KOPT-K1 (cell line): ENCODE data around the gene RHOBTB3.
"Not testable (repeated sequence)": the region's sequence is repeated elsewhere in the genome, so short reads cannot be mapped to it uniquely, and the experiment has no call there.

ENCODE experiments used
- H3K27ac ChIP-seq: fragments of 200-600 bp; sonication (generic); 2 replicates; pipeline ENCODE4 v1.5.1; 2016; ENCODE audit warnings: antibody characterized with exemption, mild to moderate bottlenecking, low read depth, low read length; ENCODE audit not compliant: poor library complexity, severe bottlenecking
- H3K36me3 ChIP-seq: fragments of 200-600 bp; sonication (generic); 2 replicates; pipeline ENCODE4 v1.5.1; 2017; ENCODE audit warnings: antibody characterized with exemption, mild to moderate bottlenecking, low read length, moderate library complexity; ENCODE audit not compliant: insufficient read depth
- H3K9me3 ChIP-seq: fragments of 200-600 bp; sonication (generic); 2 replicates; pipeline ENCODE4 v1.5.1; 2017; ENCODE audit warnings: antibody characterized with exemption, low read length, mild to moderate bottlenecking; ENCODE audit not compliant: insufficient read depth, poor library complexity, severe bottlenecking

Gene RHOBTB3

DNA sequence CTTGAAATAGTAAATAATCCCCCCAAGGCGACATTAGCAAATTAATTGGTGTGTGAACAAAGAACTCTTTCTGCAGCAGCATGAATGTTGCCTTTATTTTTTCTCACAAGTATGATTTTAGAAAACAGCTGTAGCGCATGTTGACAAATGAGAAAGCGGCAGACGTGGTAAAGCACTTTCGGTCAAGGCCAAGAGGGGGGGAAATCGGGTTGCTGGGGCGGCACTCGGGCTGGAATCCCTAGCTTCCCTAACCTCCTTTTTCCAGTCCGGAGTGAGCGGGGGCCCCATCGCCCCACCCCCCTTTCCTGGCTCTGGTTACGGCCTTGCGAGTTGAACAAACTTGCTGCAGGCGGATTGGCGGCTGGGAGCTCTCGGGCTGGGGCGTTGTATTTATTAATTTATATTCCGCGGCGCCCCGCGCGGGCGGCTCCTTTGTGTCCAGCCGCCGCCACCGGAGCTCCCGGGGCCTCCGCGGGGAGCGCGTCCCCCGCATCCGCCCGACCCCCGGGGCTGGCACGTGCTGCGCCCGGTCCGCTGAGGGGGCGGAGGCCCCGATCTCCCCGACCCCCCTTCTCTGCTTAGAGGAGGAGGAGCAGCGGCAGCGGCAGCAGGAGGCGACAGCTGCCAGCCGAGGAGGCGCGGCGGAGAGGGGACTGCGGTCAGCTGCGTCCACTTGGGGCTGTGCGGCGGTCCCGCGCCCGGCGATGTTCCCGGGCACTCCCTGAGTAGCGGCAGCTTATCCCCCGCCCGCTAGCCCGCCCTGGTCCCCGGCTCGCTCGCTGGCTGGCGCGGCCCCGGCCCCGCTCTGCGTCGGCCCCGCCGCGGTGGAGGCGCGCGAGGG lies at the start of gene RHOBTB3:
RHOBTB3 (plus strand) TSS at position 607 of the 841 bp plus-strand sequence. CDS start 347 bp downstream, outside the sequence.
- H3K9me3 ChIP-seq: no peaks in the 10 kb centered on the region
- peak within 1 kb of the TSS; percentile 43 for H3K27ac ChIP-seq
- H3K36me3 ChIP-seq: no peaks in the 10 kb centered on the region

GRCh38 chr5:95682891-95683290 lies 48.2 kb upstream of the RHOBTB3 start, which contains the start of gene SPATA9:
SPATA9 (minus strand) TSS chr5:95682991; CDS start chr5:95682854, 137 bp downstream.
- H3K9me3 ChIP-seq: no peaks in the 10 kb centered on the region
- H3K27ac ChIP-seq: no peak within 1 kb of the TSS
- H3K36me3 ChIP-seq: no peaks in the 10 kb centered on the region

DNA sequence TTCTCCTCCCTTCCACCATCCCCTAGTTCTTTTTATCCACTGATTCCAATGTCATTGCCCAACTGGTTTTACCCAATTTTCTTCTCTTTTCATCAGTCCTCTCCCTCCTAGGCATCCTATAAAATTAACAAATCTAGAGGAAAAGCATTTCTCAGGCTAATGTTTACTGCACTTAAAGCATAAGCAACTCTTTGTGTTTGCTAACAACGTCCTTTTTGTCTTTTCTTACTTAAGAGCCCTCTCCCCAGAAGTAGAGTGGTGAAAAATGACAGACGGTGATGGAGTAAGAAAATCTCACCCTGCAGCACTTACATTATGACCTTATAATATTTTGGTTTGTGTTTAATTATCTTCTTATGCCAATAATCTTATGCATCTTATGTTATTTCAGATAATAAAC lies 46.8 kb upstream of the RHOBTB3 start:
- no peaks in the 10 kb centered on the region for H3K9me3 ChIP-seq
- H3K36me3 ChIP-seq: no peaks in the 10 kb centered on the region
- H3K27ac ChIP-seq: no peak overlapping the region

GRCh38 chr5:95686651-95687050 lies 44.5 kb upstream of the RHOBTB3 start:
- no peak overlapping the region for H3K27ac ChIP-seq

DNA sequence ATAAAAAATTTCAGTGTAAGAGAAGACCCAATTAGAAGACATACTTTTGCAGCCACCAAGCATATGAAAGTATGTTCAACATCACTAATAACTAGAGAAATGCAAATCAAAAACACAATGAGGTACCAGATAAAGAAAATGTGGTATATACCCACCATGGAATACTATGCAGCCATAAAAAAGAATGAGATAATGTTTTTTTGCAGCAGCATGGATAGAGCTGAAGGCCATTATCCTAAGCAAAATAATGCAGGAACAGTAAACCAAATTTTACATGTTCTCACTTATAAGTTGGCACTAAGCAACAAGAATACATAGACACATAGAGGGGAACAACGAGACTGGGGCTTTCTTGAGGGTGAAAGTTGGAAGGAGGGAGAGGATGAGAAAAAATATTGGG lies 41.5 kb upstream of the RHOBTB3 start:
- no peak overlapping the region for H3K27ac ChIP-seq
- H3K36me3 ChIP-seq: no peaks in the 10 kb centered on the region

More at GRCh38 chr5:95686651-95687050, 44.5 kb upstream of the RHOBTB3 start:
- H3K36me3 ChIP-seq: no peaks in the 10 kb centered on the region
- H3K9me3 ChIP-seq: no peaks in the 10 kb centered on the region

DNA sequence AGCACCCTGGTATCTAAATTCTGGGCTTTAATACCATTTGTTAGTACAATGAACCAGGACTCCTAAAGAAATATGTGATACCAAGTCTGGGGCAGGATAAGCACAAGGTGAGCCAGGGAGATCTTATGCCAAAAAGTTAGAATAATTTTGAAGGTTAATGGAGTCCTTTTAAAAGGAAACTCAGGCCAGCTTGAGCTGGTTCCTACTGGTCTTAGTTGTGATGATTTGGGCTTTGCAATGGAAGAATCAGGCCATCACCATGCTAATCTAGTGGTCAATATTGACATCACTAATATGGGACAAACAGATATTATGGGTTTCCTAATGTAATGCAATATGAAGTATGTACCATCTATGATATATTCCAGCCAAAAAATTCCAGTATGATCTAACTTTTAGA lies 40.8 kb upstream of the RHOBTB3 start:
- no peaks in the 10 kb centered on the region for H3K9me3 ChIP-seq

More for the DNA sequence above, 41.5 kb upstream of the RHOBTB3 start:
- no peaks in the 10 kb centered on the region for H3K9me3 ChIP-seq

DNA sequence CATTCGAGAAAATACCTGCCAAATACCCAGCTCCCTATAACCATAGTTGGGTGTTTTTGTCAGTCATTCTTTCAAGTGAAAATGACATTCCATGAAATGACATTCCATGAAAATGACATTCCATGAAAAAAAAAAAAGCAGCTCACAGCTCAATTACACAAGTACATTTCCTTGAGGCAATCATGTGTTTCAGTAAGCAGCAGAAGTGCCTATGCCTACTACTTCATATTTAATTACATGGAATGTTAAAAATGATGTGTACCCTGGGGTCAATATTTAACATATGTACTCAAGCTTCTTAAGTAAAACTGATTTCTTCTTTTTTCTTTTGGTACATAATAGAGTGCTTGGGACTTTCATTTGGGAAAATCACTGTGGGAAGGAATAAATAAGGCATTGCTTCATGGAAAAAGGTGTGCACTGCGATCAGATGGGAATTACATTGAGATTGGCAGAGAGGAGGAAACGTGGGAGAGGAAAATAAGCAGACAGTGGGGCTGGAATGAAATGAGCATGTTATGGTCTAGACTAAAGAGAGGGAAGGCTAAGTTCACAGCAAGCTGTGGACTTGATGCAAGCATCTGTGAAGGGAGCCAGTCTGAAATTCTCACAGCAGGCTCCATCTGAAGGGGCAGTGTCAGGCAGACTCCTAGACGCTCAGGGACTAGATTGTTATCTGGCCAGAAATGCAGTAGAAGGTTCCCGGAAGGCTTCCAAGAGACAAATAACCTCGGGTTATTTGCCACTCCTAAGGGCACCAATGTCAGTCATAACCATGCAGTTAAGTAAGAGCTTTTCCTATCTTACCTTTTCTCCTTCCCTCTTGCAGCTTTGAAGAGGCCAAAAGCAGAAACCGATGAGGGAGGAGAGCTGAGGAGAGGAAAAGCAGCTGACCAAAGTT lies 33.1 kb upstream of the RHOBTB3 start:
- H3K9me3 ChIP-seq: no peaks in the 10 kb centered on the region
- H3K36me3 ChIP-seq: no peaks in the 10 kb centered on the region
- no peak overlapping the region for H3K27ac ChIP-seq

More for the DNA sequence above, 40.8 kb upstream of the RHOBTB3 start:
- Histone ChIP-seq H3K36me3 (no peaks in the 10 kb centered on the region), H3K27ac (no peak overlapping the region)

DNA sequence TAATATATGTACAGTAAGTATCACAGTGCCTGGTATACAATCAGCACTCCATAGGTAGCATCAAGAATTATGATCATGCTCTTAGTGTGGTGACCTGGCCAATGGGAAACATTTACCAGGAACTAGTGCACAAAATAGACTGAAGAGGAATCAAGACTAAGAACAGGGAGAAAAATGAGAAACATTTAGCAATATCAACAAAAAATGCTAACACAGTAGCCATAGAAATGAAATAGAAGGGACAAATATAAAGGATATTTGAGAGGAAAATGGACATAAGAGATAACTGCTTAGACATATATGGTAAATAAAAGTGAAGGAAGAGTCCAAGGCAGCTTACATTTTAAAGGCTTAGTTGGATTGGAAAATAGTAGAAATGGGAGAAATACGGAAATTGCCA lies 31.8 kb upstream of the RHOBTB3 start:
- H3K27ac ChIP-seq: no peak overlapping the region
- H3K9me3 ChIP-seq: no peaks in the 10 kb centered on the region
- no peaks in the 10 kb centered on the region for H3K36me3 ChIP-seq

DNA sequence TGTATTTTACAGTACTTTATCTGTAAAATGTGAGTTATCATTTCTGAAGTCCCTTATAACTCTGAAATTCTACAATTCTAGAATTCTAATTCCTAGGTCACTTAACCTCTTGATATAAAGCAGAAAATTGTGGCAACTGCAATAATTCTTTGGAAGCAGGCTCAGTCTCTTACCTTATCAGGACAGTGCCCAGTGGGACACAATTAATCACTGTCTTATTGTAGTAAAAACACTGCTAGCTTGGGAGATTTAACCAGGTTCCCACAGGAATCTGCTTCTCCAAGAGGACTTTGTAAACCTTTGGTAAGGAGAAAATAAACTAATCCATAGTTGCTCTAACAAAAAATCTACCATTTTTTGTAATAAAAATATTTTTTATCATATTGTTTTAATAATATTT lies 30.1 kb upstream of the RHOBTB3 start:
- Histone ChIP-seq H3K36me3 (no peaks in the 10 kb centered on the region), H3K9me3 (no peaks in the 10 kb centered on the region), H3K27ac (no peak overlapping the region)

DNA sequence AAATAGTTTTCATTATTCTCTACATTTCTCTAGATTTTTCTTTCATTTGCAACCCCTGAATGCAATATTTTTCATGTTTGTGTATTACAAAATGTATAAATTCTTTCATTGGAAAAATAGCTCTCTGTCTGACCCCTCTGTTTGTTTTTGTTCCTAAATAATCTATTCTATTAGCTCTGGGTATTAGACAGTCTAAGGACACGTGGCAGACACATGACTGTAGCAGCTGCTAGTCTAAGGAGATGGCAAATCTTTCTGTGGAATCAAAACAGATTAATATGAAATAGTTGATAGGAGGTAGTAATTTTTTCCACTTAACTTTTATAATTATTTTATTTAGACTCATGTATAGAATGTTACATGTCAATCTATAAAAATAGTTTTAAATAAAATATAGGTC lies 27.0 kb upstream of the RHOBTB3 start:
- H3K9me3 ChIP-seq: no peaks in the 10 kb centered on the region
- H3K27ac ChIP-seq: no peak overlapping the region

GRCh38 chr5:95706196-95706595 lies 24.9 kb upstream of the RHOBTB3 start:
- H3K27ac ChIP-seq, H3K9me3 ChIP-seq, H3K36me3 ChIP-seq: not testable (repeated sequence)

More for the DNA sequence above, 27.0 kb upstream of the RHOBTB3 start:
- H3K36me3 ChIP-seq: no peaks in the 10 kb centered on the region

DNA sequence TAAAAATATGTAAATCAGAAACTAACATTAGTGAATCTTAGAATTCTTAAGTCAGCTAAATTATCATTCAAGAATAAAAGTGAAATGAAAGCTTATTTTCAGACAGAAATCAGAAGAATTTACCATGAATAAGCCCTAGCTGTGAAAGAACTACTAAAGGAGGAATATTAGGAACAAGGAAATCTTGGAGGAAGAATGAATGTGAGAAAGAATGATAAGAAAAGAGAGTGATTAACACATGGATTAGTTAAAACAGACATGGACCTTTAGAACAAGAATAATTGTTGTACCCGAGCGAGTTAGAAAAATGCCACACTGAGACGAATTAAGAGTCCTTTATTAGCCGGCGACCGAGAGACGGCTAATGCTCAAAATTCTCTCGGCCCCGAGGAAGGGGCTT lies 24.1 kb upstream of the RHOBTB3 start:
- Histone ChIP-seq H3K9me3 (no peaks in the 10 kb centered on the region), H3K27ac (no peak overlapping the region), H3K36me3 (no peaks in the 10 kb centered on the region)

- H3K9me3 ChIP-seq, H3K27ac ChIP-seq, H3K36me3 ChIP-seq: not testable (repeated sequence)
These were observed 23.5 kb upstream of the RHOBTB3 start for GRCh38 chr5:95707534-95708188.

DNA sequence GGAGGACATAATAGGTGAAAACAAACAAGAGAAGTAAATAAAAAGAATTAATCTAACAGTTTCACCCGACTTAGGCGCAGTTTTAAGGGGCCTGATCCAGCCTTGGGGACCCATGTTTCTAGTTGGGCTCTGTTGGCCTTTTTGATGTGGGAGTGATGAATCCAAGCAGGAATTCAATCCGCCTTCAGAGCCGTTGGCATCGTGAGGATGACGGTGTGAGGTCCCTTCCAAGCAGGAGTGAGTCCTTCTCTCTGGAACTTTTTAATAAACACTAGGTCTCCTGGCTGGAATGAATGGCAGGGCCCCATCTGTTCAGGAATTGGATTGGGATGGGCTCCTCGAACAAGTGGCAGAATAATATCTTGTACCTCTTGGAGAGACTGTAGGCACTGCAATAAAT lies 22.3 kb upstream of the RHOBTB3 start:
- Histone ChIP-seq H3K36me3 (no peaks in the 10 kb centered on the region), H3K27ac (no peak overlapping the region), H3K9me3 (no peaks in the 10 kb centered on the region)
